GM12892 (cell line): ENCODE measurements around the gene VCL.

Experiments used
- POLR2A ChIP-seq: IDR thresholded peaks from 2 replicates; pipeline ENCODE4 v1.6.1; 2011; ENCODE audit warnings: low read depth, low read length, control low read depth
- POLR2AphosphoS5 ChIP-seq: IDR thresholded peaks from 2 replicates; pipeline ENCODE4 v1.6.1; 2011; ENCODE audit warnings: low read depth, low read length, control low read depth

- TF ChIP-seq POLR2A (no peak), POLR2AphosphoS5 (no peak)
These were observed 6.6 kb upstream of the VCL start for GRCh38 chr10:73991203-73991883.
